OCI-LY7 (cell line): Measurements from ENCODE around the gene TMPRSS11E. TPM values are rescaled to one million over a fixed set of nuclear protein-coding genes. Genes with fewer than 3 reads are reported as not detected.
"Not testable (repeated sequence)": the region's sequence is repeated elsewhere in the genome, so short reads cannot be mapped to it uniquely, and the experiment has no call there.

Experiments
- BruUV-seq: library from RNA; stranded (reverse); fragments of 400-500 nt; replicated peaks from 2 replicates; lab custom pipeline; 2021; lab: Mats Ljungman, UMichigan
- CTCF ChIA-PET: fragments of 300-600 bp; sonication (Branson Sonifier 250); formaldehyde crosslinking; loops from one replicate; lab custom pipeline; 2022; ENCODE audit warnings: antibody characterized with exemption; ENCODE audit not compliant: unreplicated experiment; lab: Charles Lee
- POLR2A ChIA-PET: fragments of 300-600 bp; sonication (Branson Sonifier 250); formaldehyde crosslinking; loops from one replicate; lab custom pipeline; 2022; ENCODE audit warnings: antibody characterized with exemption; lab: Charles Lee
- DNase-seq: peaks from one replicate; pipeline ENCODE4 v3.0.0-alpha.2; 2015; ENCODE audit warnings: low spot score
- H2AFZ ChIP-seq: fragments of 200-600 bp; sonication (generic), shearing (Covaris generic); 2 replicates; pipeline ENCODE4 v1.6.1; 2014; ENCODE audit warnings: mild to moderate bottlenecking, antibody characterized with exemption, low read length, moderate library complexity
- H3K27ac ChIP-seq: fragments of 200-600 bp; sonication (generic); 2 replicates; pipeline ENCODE4 v1.5.1; 2014; ENCODE audit warnings: mixed run types, low read depth, mild to moderate bottlenecking, moderate library complexity, low read length, inconsistent platforms; ENCODE audit not compliant: poor library complexity, severe bottlenecking
- H3K36me3 ChIP-seq: fragments of 200-600 bp; sonication (generic); 2 replicates; pipeline ENCODE4 v1.6.1; 2014; ENCODE audit warnings: mild to moderate bottlenecking, antibody characterized with exemption, low read length, moderate library complexity, mixed read lengths; ENCODE audit not compliant: insufficient read depth
- H3K4me1 ChIP-seq: fragments of 200-600 bp; sonication (generic); 2 replicates; pipeline ENCODE4 v1.5.1; 2014; ENCODE audit warnings: mild to moderate bottlenecking, low read length; ENCODE audit not compliant: insufficient read depth, poor library complexity, severe bottlenecking
- H3K4me2 ChIP-seq: fragments of 200-600 bp; sonication (generic); 2 replicates; pipeline ENCODE4 v1.6.1; 2014; ENCODE audit warnings: mild to moderate bottlenecking, low read length
- H3K4me3 ChIP-seq: fragments of 200-600 bp; sonication (generic); 2 replicates; pipeline ENCODE4 v1.5.1; 2014; ENCODE audit warnings: mild to moderate bottlenecking, low read depth, low read length; ENCODE audit not compliant: poor library complexity, severe bottlenecking
- H3K79me2 ChIP-seq: fragments of 200-600 bp; sonication (generic); 2 replicates; pipeline ENCODE4 v1.6.1; 2016; ENCODE audit warnings: low read depth, mild to moderate bottlenecking, low read length, moderate library complexity, mixed read lengths; ENCODE audit not compliant: insufficient read depth
- H3K9me2 ChIP-seq: fragments of 200-600 bp; sonication (generic); 2 replicates; pipeline ENCODE4 v1.6.1; 2016; ENCODE audit warnings: mild to moderate bottlenecking, low read length, mixed read lengths; ENCODE audit not compliant: insufficient read depth
- H3K9me3 ChIP-seq: fragments of 200-600 bp; sonication (generic); 2 replicates; pipeline ENCODE4 v1.6.1; 2014; ENCODE audit warnings: mild to moderate bottlenecking, mixed run types, low read length, mixed read lengths
- H4K20me1 ChIP-seq: fragments of 200-600 bp; sonication (generic); 2 replicates; pipeline ENCODE4 v1.6.1; 2014; ENCODE audit warnings: mild to moderate bottlenecking, antibody characterized with exemption, low read length, moderate library complexity, mixed read lengths; ENCODE audit not compliant: insufficient read depth
- CTCF ChIP-seq: fragments of 200-600 bp; sonication (generic); conservative IDR thresholded peaks from 2 replicates; pipeline ENCODE4 v1.5.1; 2014; ENCODE audit warnings: mild to moderate bottlenecking, antibody characterized with exemption, low read length, moderate library complexity, mixed read lengths
- EZH2phosphoT487 ChIP-seq: fragments of 200-600 bp; sonication (generic); IDR thresholded peaks from 2 replicates; pipeline ENCODE4 v1.6.1; 2018; ENCODE audit warnings: low read depth, borderline replicate concordance, mild to moderate bottlenecking, mixed run types, antibody characterized with exemption, low read length, moderate library complexity, mixed read lengths
- intact Hi-C: fragments of 100-400 bp; cut with micrococcal nuclease; formaldehyde crosslinking; loops from one replicate; pipeline ENCODE4 v1.10.0; 2022; ENCODE audit not compliant: unreplicated experiment
- total RNA-seq, 2 experiments: library from RNA; depleted of rRNA in 1 of 2; stranded (reverse); fragments of >200 nt in 1 of 2; shearing (Covaris generic) in 1 of 2; gene quantifications; 2 replicates each; pipeline ENCODE4 v1.2.3, GENCODE V29; 2014 to 2022

Gene TMPRSS11E
- total RNA-seq, 2 experiments from 2014 or later: not detected

GRCh38 chr4:68535974-68536373 lies 88.7 kb downstream of the TMPRSS11E start:
- Histone ChIP-seq H2AFZ (no peak overlapping the region), H3K27ac (no peak overlapping the region), H3K4me2 (no peak overlapping the region), H3K36me3 (no peaks in the 10 kb centered on the region), H3K9me3 (no peaks in the 10 kb centered on the region), H4K20me1 (no peaks in the 10 kb centered on the region), H3K4me1 (no peaks in the 10 kb centered on the region), H3K79me2 (no peaks in the 10 kb centered on the region), H3K4me3 (no peak overlapping the region), H3K9me2 (no peaks in the 10 kb centered on the region)
- no TSS peak for BruUV-seq
- ChIA-PET POLR2A (no interaction called here), CTCF (no interaction called here)
- intact Hi-C loops: no loop called here
- TF ChIP-seq EZH2phosphoT487 (no peak), CTCF (no peak)
- DNase-seq: no peak

GRCh38 chr4:68536375-68536774 lies 89.1 kb downstream of the TMPRSS11E start:
- H3K4me2 ChIP-seq: no peak overlapping the region
- TF ChIP-seq EZH2phosphoT487 (no peak), CTCF (no peak)
- H3K4me1 ChIP-seq: no peaks in the 10 kb centered on the region
- H4K20me1 ChIP-seq: no peaks in the 10 kb centered on the region
- POLR2A ChIA-PET: interaction anchor here (1.0 kb wide), 1 partner anchor 18 kb away, joined by 3 read pairs; no protein-coding TSS in a partner anchor
- H3K36me3 ChIP-seq: no peaks in the 10 kb centered on the region
- no peaks in the 10 kb centered on the region for H3K9me2 ChIP-seq
- H3K4me3 ChIP-seq: no peak overlapping the region
- no peaks in the 10 kb centered on the region for H3K79me2 ChIP-seq
- no peak overlapping the region for H3K27ac ChIP-seq
- BruUV-seq: no TSS peak
- no peak overlapping the region for H2AFZ ChIP-seq
- CTCF ChIA-PET: no interaction called here
- no peak for DNase-seq
- intact Hi-C loops: no loop called here
- no peaks in the 10 kb centered on the region for H3K9me3 ChIP-seq

- H3K36me3 ChIP-seq, H3K9me2 ChIP-seq, POLR2A ChIA-PET, H3K4me1 ChIP-seq, BruUV-seq, CTCF ChIA-PET, intact Hi-C loops, H2AFZ ChIP-seq, H3K4me2 ChIP-seq, H4K20me1 ChIP-seq, H3K27ac ChIP-seq, H3K4me3 ChIP-seq, H3K9me3 ChIP-seq, DNase-seq, H3K79me2 ChIP-seq: not testable (repeated sequence)
Measured at GRCh38 chr4:68542742-68543141, 95.5 kb downstream of the TMPRSS11E start.

Other genes starting within 250 kb of the TMPRSS11E start
- not detected in 2 replicates for gene TMPRSS11B, start 201.8 kb upstream of the TMPRSS11E start, total RNA-seq (2014; rRNA removed; shearing (Covaris generic))
- not detected in 2 replicates for gene TMPRSS11B, start 201.8 kb upstream of the TMPRSS11E start, total RNA-seq (2022)
- 62.4 and 65.3 TPM in 2 replicates for gene YTHDC1, start 97.4 kb upstream of the TMPRSS11E start, total RNA-seq (2014; rRNA removed; shearing (Covaris generic))
- gene YTHDC1, start 97.4 kb upstream of the TMPRSS11E start, total RNA-seq (2022): 93.0 and 102 TPM in 2 replicates
- not detected in 2 replicates for gene UGT2B17, start 128.9 kb downstream of the TMPRSS11E start, total RNA-seq (2014; rRNA removed; shearing (Covaris generic))
- gene UGT2B17, start 128.9 kb downstream of the TMPRSS11E start, total RNA-seq (2022): not detected in 2 replicates
- not detected in 2 replicates for gene UGT2B15, start 223.2 kb downstream of the TMPRSS11E start, total RNA-seq (2014; rRNA removed; shearing (Covaris generic))
- not detected in 2 replicates for gene UGT2B15, start 223.2 kb downstream of the TMPRSS11E start, total RNA-seq (2022)